ENCODE results near the gene CUEDC1.
A peak's percentile ranks its signal among the peaks of the same experiment; 100 is the strongest.

CUEDC1 gene

DNA sequence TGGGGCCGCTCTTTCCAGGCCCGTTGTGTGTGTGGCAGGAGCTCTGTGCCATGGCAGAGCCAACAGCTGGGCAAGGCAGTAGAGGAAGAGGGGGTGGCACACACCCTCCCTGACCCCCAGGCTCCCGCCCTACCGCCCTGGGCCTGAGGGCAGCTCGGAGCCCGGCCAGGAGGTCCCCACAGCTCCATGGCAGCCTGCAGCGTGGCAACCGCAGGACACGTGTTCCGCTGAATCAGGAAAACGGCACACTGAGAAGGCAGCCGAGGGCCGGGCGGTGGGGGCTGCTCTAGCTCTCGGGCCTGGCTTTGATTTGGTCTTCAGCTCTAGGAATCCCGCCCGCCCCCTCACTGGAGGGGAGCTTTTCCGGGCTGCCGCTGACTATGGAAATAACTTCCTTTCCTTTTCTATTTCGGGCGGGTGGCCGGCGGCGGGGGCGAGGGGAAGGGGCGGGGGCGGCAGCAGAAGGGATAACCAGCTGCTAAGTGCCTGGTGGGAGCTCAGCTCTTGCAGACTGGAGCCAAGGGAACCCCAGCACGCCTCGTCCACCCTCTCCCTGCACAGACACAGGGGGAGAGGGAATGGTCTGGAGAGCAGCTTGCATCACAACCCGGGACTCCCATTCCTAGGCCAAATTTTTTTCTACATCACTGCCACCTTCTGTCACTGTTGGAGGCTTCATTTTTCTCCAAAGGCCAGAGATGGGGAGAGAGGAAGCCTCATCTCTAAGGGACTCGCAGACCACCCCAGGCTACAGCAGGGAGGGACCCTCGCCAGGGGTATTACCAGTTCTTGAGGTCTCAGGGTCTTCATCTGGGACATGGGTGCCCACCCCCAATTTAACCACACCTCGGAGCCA lies 80.5 kb downstream of the CUEDC1 start:
- DNase-seq, result peak; percentile 87

DNA sequence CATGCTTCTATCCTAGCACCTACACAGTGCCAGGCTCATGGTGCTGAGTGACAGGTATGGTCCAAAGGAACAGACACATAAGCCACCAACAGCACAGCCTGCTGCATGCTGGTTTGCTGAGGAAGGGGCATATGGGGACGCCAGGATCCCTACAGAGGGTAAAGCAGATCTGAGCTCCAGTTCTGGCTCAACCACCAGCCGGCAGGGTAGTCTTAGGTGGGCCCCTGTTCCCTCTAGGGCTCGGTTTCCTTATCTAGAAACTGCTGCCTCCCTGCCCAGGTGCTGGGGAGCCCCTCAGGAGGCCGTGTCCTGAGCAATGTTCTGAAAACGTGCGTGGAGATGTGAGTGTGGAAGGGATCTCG lies 81.2 kb downstream of the CUEDC1 start:
- no peak for DNase-seq

DNA sequence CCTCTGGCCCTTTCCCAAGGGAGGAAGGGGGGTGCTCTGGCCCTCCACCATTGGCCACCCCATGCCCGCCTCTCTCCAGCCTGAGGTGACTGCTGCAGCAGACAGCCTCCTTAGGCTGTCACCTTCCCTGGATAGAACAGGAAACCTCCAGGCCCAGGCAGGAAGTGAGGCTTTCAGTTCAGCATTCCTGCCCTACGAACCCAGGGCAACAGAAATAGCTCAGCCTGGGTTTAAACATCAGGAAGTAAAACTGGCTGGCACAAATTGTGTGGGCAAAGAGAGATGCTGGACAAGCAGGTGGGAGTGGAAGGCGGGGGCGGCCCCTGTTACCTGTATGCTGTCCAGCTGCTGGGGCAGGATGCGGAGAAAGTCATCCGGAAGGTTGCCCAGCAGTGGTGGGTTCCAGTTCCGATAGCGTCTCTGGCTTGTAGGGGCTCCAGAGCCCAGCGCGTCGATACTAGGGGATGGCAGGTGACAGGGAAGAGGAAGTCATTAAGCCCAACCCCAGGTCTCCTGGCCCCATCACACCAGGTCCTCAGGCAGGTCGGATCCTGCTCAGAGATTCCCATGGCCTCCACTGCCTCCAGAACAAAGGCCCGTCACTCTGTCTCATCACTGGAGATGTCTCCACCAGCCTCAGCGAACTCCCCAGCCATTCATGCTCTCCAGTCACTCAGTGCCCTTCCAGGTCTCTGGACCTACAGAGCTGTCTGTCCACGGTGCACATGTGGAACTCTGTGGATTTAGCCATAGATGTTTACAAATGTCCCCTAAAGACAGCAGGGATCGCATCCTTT lies 81.8 kb downstream of the CUEDC1 start:
- DNase-seq, result no peak

DNA sequence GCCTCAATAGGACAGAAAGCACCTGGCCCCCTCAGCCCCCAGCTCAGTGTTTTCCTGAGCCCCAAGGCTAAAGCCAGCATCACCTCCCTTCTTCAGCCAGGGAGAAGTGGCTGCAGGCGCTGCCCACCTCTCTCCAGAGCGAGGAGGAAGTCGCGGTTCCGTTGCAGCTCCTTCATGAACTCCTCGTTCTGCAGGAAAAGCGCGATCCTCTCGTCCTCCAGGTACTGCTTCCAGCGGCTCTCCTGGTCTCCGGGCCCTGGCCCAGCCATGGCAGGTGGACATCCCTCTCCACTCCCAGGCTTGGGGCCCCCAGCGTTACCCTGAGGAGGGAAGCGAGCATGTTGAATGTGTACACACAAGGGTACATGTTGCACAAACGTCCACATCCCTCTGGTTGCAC lies 82.7 kb downstream of the CUEDC1 start:
- no peak for DNase-seq

DNA sequence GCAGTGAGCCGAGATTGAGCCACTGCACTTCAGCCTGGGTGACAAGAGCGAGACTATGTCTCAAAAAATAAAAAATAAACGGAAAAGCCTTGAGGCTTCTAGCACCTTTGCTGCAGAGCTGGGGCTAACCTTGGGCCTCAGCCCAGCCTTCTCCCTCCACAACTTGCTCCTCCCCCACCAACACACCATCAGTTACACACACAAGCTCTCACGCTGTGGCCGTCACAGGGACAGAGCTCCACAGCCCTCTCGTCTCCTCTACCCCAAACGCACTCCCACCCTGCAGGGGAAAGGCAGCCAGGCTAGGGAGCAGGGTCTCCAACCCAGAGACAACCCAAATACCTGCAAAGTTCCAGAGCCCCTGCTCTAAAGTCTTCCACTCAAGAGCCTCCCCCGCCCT lies 83.3 kb downstream of the CUEDC1 start:
- no peak for DNase-seq

DNA sequence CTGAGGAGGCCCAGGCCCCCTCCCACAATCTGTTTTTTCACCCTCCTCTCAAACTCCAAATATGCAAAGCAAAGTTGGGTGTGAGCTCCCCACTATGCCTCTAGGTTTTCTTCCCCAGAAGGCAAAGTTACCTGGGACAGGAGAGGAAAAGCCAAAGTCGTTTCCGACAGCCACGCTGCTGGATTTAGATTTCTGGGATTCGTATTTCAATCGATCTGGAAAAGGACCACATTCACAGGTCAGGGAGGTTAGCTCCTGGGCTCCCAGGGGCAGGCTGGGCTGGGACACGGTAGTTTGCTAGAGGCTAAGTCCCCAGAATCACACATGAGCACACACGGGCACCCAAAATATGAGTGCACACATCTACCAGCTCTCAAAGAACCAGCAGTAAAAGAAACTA lies 84.1 kb downstream of the CUEDC1 start:
- DNase-seq, result no peak

DNA sequence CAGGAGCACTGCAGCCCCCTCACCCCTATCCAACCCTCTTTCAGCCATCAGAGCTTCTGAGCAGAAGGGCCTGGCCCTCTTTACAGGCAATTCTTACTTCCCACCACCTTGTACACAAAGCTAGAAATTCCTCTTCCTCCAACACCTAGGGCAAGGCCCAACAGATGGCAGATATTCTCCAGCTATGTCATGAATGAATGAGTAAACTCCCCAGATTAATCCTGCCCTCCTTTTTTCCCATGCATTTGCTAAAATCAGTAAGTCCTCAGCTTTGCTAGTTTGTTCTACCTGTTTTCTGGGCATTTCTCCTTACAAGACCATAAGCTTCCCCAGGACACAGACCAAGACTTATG lies 85.0 kb downstream of the CUEDC1 start:
- DNase-seq, result no peak

DNA sequence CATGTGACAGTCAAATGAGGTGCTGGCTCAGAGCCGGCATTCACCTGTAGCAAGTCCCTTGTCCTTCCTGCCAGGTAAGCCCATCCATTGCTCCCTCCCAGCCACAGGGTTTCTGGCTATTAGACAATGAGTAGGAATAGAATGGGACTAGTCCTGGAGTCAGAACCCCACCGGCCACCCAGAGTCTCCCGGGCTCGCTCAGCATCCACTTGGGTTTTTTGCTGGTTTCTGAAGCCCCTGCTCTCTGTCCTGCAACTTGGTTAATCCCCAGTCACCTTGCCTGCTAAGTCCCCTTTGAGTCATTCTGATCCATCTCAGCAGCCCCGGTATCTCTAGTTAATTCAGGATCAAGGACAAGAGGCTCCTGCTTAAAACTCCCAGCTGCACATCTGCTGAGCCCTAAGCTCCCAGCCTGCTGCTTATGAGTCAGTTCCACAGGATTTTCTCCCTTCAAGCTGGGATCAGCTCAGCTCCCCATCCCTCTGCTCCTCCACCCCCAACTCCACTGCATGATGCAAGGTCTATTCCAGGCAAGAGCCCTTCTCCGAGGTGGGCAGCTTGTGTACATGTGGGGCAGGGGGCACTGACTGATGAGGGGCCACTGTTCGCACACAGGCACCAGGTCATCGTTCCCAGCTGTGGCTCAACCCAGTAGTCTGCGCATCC lies 85.5 kb downstream of the CUEDC1 start:
- no peak for DNase-seq

DNA sequence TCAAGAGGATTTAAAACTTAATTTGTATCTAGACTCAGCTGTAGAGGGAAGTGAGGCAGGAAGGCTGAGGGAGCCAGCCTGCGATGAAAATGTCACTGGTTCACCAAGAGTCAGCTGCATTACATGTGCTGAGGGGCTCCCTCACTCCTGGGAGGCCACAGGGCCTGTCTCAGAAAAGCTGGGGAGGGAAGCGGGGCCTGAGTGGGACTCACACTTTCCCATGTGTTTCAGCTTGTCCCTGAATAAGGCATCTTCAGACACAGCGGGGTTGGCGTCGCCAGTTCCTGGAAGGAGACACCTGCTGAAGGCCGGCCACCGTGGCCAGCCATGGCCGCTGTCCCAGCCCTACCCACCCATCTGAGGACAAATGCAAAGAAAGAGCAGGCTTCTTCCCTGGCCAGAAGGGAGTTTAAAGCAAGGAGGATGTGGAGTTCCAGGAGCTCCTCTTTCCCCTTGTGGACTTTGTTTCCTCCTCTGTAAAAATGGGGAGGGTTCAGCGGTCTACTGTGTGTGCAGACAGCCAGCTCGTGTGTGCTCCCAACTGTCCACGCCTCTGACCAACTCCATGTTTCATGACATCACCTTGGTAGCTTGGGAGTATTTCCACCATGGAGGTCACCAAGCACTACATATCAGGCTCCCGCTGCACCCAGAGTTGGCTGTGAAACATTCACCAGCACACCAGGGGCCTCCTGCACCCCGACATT lies 86.1 kb downstream of the CUEDC1 start:
- DNase-seq, result no peak

DNA sequence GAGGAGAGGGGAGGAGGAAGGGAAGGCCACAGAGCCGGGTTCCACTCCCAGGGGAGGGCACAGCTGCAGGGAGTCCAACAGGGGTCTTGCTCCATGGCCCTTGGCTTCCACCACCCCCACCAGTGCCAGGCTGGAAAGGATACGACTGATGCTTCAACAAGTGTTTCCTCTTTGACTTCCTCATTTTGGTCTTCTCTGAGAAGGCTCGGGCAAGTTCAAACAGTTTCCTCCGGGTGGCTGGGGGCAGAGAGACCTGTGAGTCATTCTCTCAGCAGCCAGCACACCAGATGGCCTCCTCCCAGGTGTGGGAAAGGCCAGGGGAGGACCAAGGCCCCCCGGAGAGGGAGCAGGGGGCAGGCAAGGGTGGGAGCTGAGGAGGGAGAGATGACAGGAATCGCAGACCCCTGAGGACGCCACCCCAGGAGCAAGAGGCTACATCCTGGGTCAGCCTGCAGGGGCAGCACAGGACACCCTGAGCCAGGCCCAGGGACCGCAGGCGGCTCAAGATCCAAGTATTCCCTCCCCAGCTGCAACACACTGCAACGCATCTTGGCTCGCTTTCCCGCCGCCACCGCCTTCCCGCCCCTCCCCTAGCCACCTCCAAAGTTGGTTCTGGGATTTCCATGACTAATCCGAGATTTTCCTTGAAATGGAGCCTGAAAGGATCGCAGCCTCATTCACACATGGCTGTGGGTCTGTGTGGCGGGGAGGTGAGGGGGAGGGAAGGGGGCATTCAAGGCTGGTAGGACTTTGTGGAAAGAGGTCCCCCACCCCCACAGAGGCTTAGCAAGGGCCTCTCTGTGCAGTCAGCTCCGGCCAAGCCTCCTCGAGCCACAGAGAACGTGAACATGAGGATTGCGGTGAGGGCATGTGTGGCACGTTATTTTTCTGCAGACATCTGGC lies 87.0 kb downstream of the CUEDC1 start:
- no peak for DNase-seq

DNA sequence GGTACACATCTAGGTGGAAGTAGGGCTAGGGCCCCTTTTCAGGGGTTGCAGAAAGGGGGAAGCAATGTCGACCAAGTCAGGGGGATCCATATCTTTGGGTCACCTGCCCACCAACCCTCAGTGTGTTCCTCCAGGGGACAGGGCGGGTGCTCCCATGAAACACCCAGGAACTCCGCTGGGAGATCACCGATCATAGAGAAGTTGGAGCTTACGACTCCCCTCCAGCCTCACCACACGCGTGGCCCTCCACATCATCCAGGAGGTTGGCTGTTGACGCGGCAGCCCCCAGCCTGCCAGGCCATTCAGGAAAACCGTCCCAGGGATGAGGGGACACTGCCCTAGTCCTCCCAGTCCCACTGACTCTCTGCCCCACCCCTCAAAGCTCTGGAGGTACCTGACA lies 88.1 kb downstream of the CUEDC1 start:
- DNase-seq, result no peak

DNA sequence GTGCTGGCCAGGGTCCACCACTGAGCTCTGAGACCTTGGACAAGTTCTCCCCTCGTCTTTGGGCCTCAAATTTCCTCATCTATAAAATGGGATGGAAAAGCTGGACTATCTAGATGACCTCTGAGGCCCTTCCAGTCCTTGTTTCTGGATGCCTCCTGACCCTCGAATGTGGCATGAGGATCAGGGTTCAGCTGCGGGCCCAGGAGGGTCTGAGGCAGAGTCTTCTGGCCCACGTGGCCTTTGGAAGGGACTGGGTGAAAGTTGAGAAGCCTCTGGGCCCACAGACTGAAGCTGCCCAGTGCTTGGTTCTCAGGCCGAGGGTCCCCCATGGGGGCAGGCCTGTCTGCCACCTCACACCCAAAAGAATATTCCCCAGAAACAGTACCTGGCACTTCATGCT lies 88.5 kb downstream of the CUEDC1 start:
- no peak for DNase-seq

DNA sequence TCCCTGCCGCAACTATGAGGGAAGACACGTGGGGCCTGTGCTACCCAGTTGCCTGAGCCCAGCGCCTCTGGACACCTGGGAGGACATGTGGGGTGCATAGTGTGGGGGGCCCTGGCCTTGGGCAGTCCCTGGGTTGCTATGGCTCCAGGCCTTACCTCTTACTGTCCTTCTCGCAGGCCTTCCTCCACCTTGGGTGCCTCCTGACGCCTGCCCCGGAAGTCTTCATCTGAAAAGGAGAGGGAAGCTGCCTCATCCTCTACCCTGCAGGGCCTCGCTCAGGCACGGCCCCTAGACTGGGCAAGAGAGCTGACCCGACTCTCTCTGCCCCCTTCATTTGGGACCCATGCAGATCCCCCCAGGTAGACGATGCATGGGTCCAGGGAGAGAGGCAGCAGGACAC lies 88.9 kb downstream of the CUEDC1 start:
- DNase-seq, result no peak

DNA sequence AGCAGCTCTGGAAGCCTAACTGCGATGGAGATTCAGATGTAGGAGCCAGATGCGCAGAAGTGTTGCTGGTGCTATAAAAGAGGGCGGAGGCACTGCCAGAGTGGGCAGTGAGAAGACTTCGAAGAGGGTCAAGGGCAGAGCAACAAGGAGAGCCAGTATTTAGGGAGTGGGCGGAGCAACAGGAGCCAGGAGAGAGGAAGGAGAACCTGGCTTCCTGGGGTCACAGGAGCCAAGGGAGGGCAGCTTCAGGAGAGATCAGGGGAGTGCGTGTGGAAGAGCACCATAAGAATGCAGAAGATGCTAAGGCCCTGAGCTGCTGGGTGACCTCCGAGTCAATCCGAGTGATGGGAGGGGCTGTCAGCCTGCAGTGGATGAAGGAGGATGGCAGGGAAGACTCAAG lies 90.9 kb downstream of the CUEDC1 start:
- DNase-seq, result no peak

DNA sequence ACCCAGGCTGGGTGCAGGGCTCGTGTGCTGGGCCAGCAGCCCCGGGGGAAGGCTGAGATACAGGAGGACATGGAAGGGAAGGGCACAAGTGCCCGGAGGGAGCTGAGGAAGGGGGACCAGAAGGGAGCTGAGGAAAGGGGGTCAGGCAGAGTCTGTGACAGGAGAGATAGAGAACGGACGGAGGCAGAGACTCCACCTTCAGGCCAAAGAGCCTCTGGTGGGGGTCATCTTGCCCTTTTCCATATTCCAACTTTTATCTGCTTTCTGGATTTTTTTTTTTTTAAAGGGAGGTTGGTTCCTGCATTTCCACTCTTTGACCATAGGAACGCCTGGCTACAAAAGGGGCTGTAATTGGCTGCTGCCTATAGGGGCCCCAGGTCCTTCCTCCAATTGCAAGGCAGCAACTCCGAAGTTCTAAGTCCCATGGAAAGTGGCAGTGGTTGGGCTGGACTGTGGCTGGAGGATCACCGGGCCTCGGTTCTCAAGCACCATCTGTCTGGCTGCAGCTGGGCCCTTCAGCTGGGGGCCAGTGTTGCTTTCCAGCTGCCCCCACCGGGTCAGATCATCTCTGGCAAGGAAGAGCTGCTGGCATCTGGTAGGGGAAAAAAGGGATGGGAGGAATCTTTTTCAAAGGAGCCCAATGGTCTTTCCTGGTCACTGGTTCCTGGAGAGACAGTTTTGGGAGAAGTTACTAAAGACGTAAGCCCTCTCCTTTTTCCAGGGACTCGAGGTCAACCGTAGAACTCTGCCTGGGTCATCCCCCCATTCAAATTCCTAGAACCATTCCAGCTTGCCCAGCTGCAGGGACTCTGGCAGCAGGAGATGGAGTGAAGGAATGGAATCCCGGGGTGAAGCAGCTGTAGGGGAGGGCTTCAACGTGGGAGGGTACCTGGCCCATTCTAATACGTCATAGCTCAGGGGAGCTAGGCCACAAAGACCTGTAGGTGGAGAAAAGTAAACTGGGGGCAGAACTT lies 92.2 kb downstream of the CUEDC1 start:
- DNase-seq, result no peak

DNA sequence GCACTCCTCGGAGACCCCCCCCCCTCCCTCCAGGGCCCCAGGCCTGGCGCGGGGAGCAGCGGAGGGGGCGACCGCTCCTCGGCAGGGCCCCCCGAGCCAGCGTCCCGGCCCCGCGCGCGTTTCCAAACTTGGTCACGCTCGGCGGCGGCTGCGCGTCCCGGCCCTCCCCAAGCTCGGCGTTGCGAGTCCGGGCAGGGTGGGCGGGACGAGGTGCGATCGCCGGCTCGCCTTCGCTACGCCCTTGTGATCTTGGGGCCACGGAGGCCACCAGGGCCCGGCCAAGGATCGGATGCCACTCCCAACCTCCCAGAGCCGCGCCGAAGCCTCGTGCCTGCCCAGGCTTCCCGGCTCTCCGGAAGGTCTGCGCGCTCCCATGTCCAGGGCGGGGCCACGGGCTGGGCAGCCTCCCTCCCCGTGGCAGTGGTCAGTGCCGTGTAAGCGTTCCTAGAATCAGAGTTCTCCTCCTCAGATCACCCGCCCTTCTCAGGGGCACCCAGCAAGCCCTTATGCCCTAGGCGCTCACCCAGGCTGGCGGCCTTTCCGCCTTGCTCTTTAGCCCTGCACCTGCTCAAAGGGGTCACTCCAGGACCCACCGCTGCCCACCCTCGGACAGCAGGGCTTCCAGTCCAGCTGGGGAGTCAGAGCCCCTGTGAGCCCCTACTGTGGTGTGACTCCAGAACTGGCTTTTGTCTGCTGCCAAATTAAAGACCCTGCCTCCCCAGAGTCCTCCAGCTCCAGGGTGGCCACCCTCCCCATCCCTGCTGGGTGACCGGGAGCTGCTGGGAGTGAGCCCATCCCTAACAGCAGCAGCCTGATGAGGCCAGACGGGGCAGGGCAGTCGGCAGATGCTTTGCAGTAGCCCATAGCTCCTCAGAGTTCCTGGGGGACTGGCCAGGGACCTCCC lies 93.2 kb downstream of the CUEDC1 start:
- no peak for DNase-seq

DNA sequence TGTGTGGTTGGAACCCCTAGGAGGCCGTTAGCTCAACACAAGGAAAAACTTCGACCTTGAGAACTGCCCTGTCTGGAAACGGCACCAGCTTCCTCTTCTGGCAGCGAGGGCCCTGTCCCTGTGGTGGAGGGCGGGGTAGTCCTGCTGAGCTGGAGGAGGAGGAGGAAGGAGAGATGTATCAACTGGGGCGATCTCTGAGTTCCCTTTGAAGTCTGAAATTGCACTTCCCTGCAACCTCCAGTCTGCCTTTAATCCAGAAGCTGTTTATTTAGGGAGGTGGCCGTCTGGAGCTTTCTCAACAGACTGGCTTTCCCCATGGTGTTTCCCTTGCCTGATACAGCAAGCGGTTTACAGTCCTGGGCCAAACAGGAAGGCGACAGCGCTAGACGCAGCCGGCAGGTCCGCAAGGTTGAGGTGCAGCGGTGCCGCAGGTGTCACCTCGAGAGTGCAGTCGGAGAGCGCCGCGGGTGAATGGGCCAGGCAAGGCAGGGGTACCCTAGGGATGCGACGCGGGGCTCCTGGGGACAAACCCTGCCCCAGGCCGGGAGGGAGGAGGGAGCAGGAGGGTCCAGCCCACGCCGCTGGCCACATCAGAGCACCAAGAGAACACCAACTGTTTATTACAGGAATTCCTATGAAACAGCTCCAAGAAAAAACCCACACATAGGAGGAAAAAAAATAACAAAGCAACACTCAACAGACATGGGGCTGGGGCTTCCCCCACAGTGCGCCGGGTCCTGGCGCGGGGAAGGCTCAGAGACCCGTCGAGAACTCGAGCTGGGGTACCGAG lies 94.0 kb downstream of the CUEDC1 start:
- no peak for DNase-seq

DNA sequence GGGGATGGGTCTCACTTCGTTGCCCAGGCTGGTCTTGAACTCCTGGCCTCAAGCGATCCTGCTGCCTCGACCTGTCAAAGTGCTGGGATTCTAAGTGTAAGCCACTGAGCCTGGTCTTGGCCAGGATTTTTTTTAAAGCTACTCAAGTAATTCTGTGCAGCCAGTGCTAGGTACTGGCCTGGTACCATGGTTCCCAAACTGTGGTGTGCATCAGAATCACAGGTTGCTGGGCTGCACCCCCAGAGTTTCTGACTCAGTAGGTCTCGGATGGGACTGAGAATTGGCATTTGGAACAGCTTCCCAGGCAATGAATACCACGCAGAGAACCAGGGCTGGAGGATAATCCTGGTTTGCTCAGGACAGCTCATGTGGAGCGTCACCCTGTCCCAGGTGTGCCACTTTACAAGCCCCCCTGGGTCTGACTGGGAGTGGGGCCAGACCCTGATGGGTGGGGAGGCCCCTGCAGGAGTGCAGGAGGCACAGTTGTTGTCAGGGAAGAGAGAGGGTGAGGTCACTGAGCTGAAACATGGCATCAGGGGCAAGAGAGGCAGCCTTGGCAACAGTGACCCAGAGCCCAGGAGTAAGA lies 94.7 kb downstream of the CUEDC1 start:
- no peak for DNase-seq

Measured in NCI-H2227 treated with DMSO at 0.1 percent for 48 hours (cell line).